ENCODE measurements around the gene ELOVL3. TPM values are rescaled to one million over a fixed set of nuclear protein-coding genes. Genes with fewer than 3 reads are reported as not detected.

Gene ELOVL3
- total and polyA plus RNA-seq, 2 of the 13 experiments (the other 11 are each of a cell fraction or from before 2014, with no cell fraction given): 0.58 to 0.69 TPM

DNA sequence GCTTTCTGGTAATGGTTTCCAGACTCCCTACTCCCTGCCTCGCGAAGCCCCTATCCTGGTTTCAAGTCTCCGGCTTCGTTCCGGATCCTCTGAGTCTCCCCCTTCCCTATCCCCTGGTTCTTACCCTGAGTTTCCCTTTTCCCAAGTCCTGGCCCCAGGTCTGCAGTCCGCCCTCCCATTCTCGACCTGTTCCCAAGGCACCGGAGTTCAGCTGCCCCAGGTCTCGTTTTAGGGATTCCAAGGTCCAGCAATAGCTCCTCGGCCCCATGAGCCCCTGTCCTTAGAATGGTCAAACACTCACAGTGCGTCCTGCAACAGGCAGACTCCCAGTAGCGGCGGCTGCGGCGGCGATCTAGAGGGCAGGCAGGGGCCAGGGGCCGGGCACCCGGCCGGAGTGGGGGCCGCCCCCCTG, 14.9 kb downstream of the ELOVL3 start:
- Histone ChIP-seq H3K4me3 (replicated peaks in 1 of 3; ENCODE audit: insufficient read depth in 1 of 3, low read depth in 2 of 3, low read length in 3 of 3) (peak overlapping the region; percentile 61 to 75 (median 61)), H3K79me2 (ENCODE audit: insufficient read depth, low read length) (peaks cover 4% of the 10 kb centered on the region), H3K4me2 (ENCODE audit: low read depth, low read length) (peak overlapping the region; percentile 97), H2AFZ (ENCODE audit: low read length) (no peak overlapping the region), H3K27me3 (ENCODE audit: control insufficient read depth in 1 of 2, insufficient read depth in 2 of 2, low read length in 2 of 2) (peaks cover 10 to 57% of the 10 kb centered on the region in 2 experiments; a peak in 4 of 5 replicates), H3K36me3 (replicated peaks in 1 of 2; ENCODE audit: control insufficient read depth in 1 of 2, insufficient read depth in 2 of 2, low read length in 2 of 2) (no peaks in the 10 kb centered on the region), H3K9ac (ENCODE audit: insufficient read depth, low read depth, low read length) (peak overlapping the region; percentile 48), H3K27ac (ENCODE audit: extremely low read length, insufficient read depth, low read length) (no peak overlapping the region), H4K20me1 (ENCODE audit: insufficient read depth, low read length) (peaks cover 1% of the 10 kb centered on the region), H3K9me3 (ENCODE audit: low read length) (no peaks in the 10 kb centered on the region), H3K4me1 (ENCODE audit: insufficient read depth, low read length) (peaks cover 34% of the 10 kb centered on the region)
- no TSS peak for BruUV-seq (replicated peaks)
- in situ Hi-C loops (cut with HindIII; ENCODE audit: extremely low pct_ligation_motif_present, low pct_unique_long_range_greater_than_20kb): no loop called here
- no peak for FAIRE-seq
- ChIA-PET CTCF (ENCODE audit: low intra/inter-chr PET ratio, low total read pairs) (interaction anchor here (1.3 kb wide), 1 partner anchor 11 kb away, joined by 3 read pairs; no protein-coding TSS in a partner anchor), POLR2A (no interaction called here)
- peak; percentile 29 for ATAC-seq
- DNase-seq (ENCODE audit: low spot score): no peak
- WGBS (ENCODE audit: low lambda C conversion rate): under 1% methylated on average over 19 of the region's 20 CpGs
- intact Hi-C loops (cut with micrococcal nuclease; ENCODE audit: unreplicated experiment): no loop called here
- TF ChIP-seq CSRNP1 (CRISPR knock-in tag; IDR thresholded peaks at IDR 0.05) (no peak), KDM3A (CRISPR knock-in tag; IDR thresholded peaks at IDR 0.05; ENCODE audit: low read depth) (no peak), ZNF557 (CRISPR knock-in tag; IDR thresholded peaks at IDR 0.05) (no peak), ZNF383 (CRISPR knock-in tag; IDR thresholded peaks at IDR 0.05; ENCODE audit: borderline replicate concordance) (no peak), ZNF850 (CRISPR knock-in tag; conservative IDR thresholded peaks at IDR 0.05) (0 out of 2 replicates have a peak, but pooled peaks have one; percentile 24), ZSCAN29 (CRISPR knock-in tag; conservative IDR thresholded peaks at IDR 0.05) (no peak), DBP (CRISPR knock-in tag; IDR thresholded peaks at IDR 0.05; ENCODE audit: not compliant biosample characterization) (no peak), RBM39 (IDR thresholded peaks at IDR 0.05; ENCODE audit: low read depth, low read length, poor library complexity, severe bottlenecking) (no peak), ATF5 (CRISPR knock-in tag; IDR thresholded peaks at IDR 0.05; ENCODE audit: low read depth) (no peak), ZHX2 (IDR thresholded peaks at IDR 0.05; ENCODE audit: low read depth) (no peak), ZHX2 (CRISPR knock-in tag; IDR thresholded peaks at IDR 0.05; ENCODE audit: borderline replicate concordance) (no peak), ZMYM4 (CRISPR knock-in tag; IDR thresholded peaks at IDR 0.05) (no peak), ZFX (CRISPR knock-in tag; IDR thresholded peaks at IDR 0.05; ENCODE audit: low read depth) (no peak; the same call in 1 of the 2 replicates), RCOR2 (CRISPR knock-in tag; IDR thresholded peaks at IDR 0.05) (no peak), ZNF253 (CRISPR knock-in tag; IDR thresholded peaks at IDR 0.05; ENCODE audit: borderline replicate concordance) (no peak), GATAD1 (CRISPR knock-in tag; IDR thresholded peaks at IDR 0.05) (no peak)

All from HepG2 (cell line).